Colonic mucosa (tissue), 4 donors: ENCODE measurements around the gene C14orf93. TPM values are rescaled to one million over a fixed set of nuclear protein-coding genes. Genes with fewer than 3 reads are reported as not detected.

Source experiments
- DNase-seq: peaks from one replicate; pipeline ENCODE4 v3.0.0-alpha.2; 2020
- H3K27ac ChIP-seq: fragments of 200-600 bp; one replicate; pipeline ENCODE4 v1.8.0; 2021
- H3K27me3 ChIP-seq: fragments of 200-600 bp; one replicate; pipeline ENCODE4 v1.8.0; 2021
- H3K36me3 ChIP-seq: fragments of 200-600 bp; one replicate; pipeline ENCODE4 v1.8.0; 2021
- H3K4me1 ChIP-seq: fragments of 200-600 bp; one replicate; pipeline ENCODE4 v1.8.0; 2021; ENCODE audit warnings: mild to moderate bottlenecking
- H3K4me3 ChIP-seq: fragments of 200-600 bp; one replicate; pipeline ENCODE4 v1.8.0; 2021
- H3K9ac ChIP-seq, 2 donors: one replicate each; pipeline ENCODE4 v1.7.0; 2013; ENCODE audit warnings: control low read depth in 2 of 2, low read depth in 2 of 2, low read length in 2 of 2
- H3K9me3 ChIP-seq: fragments of 200-600 bp; one replicate; pipeline ENCODE4 v1.8.0; 2021
- CTCF ChIP-seq: fragments of 200-600 bp; IDR thresholded peaks from one replicate; pipeline ENCODE4 v1.8.0; 2022; ENCODE audit warnings: antibody characterized with exemption, mild to moderate bottlenecking
- intact Hi-C: fragments of 100-400 bp; cut with DNase I; formaldehyde crosslinking; loops from one replicate; pipeline ENCODE4 v1.14.1; 2022
- total RNA-seq, 2 donors: library from RNA; stranded (reverse); fragmentation: NEBNext Ultra II Directional in 1 of 2; extraction: Animal tissue kit (Norgen Biotek cat#: 25700) in 1 of 2; gene quantifications; one replicate each; pipeline ENCODE4 v1.2.1, GENCODE V29; 2021
- donor health status: healthy.
- donor health status: DM: no; HTN: no; CAD: no.
- donor health status: DM: no; HTN: no; CAD: no.

The C14orf93 gene
- total RNA-seq, 2 donors from 2014 or later = 8.8 to 14.5 TPM

- Histone ChIP-seq H3K4me3 (no peak overlapping the region), H3K4me1 (no peaks in the 10 kb centered on the region), H3K36me3 (no peaks in the 10 kb centered on the region), H3K27ac (no peak overlapping the region), H3K9ac (no peak overlapping the region), H3K27me3 (no peaks in the 10 kb centered on the region), H3K9me3 (no peaks in the 10 kb centered on the region)
- no peak for TF ChIP-seq CTCF
- intact Hi-C loops = loop anchor here (5.0 kb wide), 1 partner anchor 41 kb away; no protein-coding TSS in a partner anchor
- DNase-seq = no peak
These were observed 13.9 kb downstream of the C14orf93 start for GRCh38 chr14:22995889-22996625.

GRCh38 chr14:22994762-22995275 lies 15.1 kb downstream of the C14orf93 start:
- peak; percentile 31 for TF ChIP-seq CTCF
- Histone ChIP-seq H3K9me3 (no peaks in the 10 kb centered on the region), H3K27ac (no peak overlapping the region), H3K4me1 (no peaks in the 10 kb centered on the region), H3K9ac (no peak overlapping the region), H3K27me3 (no peaks in the 10 kb centered on the region), H3K36me3 (no peaks in the 10 kb centered on the region), H3K4me3 (no peak overlapping the region)
- intact Hi-C loops = loop anchor here (5.0 kb wide), 1 partner anchor 42 kb away; no protein-coding TSS in a partner anchor
- DNase-seq = no peak

- Histone ChIP-seq H3K4me3 (no peak overlapping the region), H3K9ac (no peak overlapping the region), H3K27me3 (no peaks in the 10 kb centered on the region), H3K9me3 (no peaks in the 10 kb centered on the region), H3K27ac (no peak overlapping the region), H3K36me3 (no peaks in the 10 kb centered on the region), H3K4me1 (no peaks in the 10 kb centered on the region)
- no peak for DNase-seq
- TF ChIP-seq CTCF = no peak
- intact Hi-C loops = no loop called here
These were observed 16.4 kb downstream of the C14orf93 start for GRCh38 chr14:22993517-22993916.

- H3K9me3 ChIP-seq = no peaks in the 10 kb centered on the region
- no peaks in the 10 kb centered on the region for H3K27me3 ChIP-seq
- intact Hi-C loops = no loop called here
- no peaks in the 10 kb centered on the region for H3K4me1 ChIP-seq
- no peak overlapping the region for H3K9ac ChIP-seq
- H3K4me3 ChIP-seq = no peak overlapping the region
- DNase-seq = no peak
- H3K27ac ChIP-seq = no peak overlapping the region
- TF ChIP-seq CTCF = no peak
- H3K36me3 ChIP-seq = no peaks in the 10 kb centered on the region
These were observed 18.1 kb downstream of the C14orf93 start for GRCh38 chr14:22991852-22992251.

- DNase-seq = no peak
- Histone ChIP-seq H3K9me3 (no peaks in the 10 kb centered on the region), H3K4me1 (no peaks in the 10 kb centered on the region), H3K36me3 (no peaks in the 10 kb centered on the region), H3K9ac (peak overlapping the region in 1 of 2 donors; percentile 26), H3K27me3 (no peaks in the 10 kb centered on the region), H3K27ac (no peak overlapping the region), H3K4me3 (no peak overlapping the region)
- intact Hi-C loops = loop anchor here (2.0 kb wide), 1 partner anchor 72 kb away; no protein-coding TSS in a partner anchor
- no peak for TF ChIP-seq CTCF
These were observed 22.7 kb downstream of the C14orf93 start for GRCh38 chr14:22987291-22987690.
